GM12878 (cell line): ENCODE measurements around the gene DPH1. TPM values are rescaled to one million over a fixed set of nuclear protein-coding genes. Genes with fewer than 3 reads are reported as not detected.

Experiments used
- ATAC-seq: fragments of 200-7000 bp; cut with Tn5 transposase; 3 replicates; pipeline ENCODE4 v1.9.1; 2020; ENCODE audit warnings: mild to moderate bottlenecking, moderate library complexity
- BruUV-seq: library from RNA; stranded (reverse); fragments of 400-500 nt; replicated peaks from 2 replicates; lab custom pipeline; 2021; lab: Mats Ljungman, UMichigan
- CTCF ChIA-PET: fragments of 300-600 bp; sonication (Branson Sonifier 250); formaldehyde crosslinking; extraction: SDS; loops from one replicate; lab custom pipeline; 2021; ENCODE audit warnings: inconsistent platforms; lab: Yijun Ruan, JAX
- POLR2A ChIA-PET: fragments of 350-600 bp; formaldehyde crosslinking; extraction: SDS; loops from one replicate; lab custom pipeline; 2021; ENCODE audit warnings: inconsistent platforms; lab: Charles Lee
- RAD21 ChIA-PET: fragments of 300-600 bp; sonication (Branson Sonifier 250); formaldehyde crosslinking; loops from one replicate; lab custom pipeline; 2023; ENCODE audit warnings: antibody characterized with exemption; ENCODE audit not compliant: unreplicated experiment; lab: Charles Lee
- SMC1A ChIA-PET: fragments of 300-600 bp; sonication (Branson Sonifier 250); formaldehyde crosslinking; loops from one replicate; lab custom pipeline; 2023; ENCODE audit not compliant: unreplicated experiment, uncharacterized antibody; lab: Charles Lee
- DNase-seq: peaks from one replicate; pipeline ENCODE4 v3.0.0-alpha.2; 2011; ENCODE audit warnings: low read depth, low spot score
- FAIRE-seq: peaks from 3 replicates; lab custom pipeline; 2011; peaks lifted over from hg19 to GRCh38; lab: Jason Lieb, UNC
- H2AFZ ChIP-seq: 2 replicates; pipeline ENCODE4 v1.6.0; 2011; ENCODE audit warnings: low read depth, low read length, control low read depth; ENCODE audit not compliant: control insufficient read depth
- H3K27ac ChIP-seq: 2 replicates; pipeline ENCODE4 v1.5.1; 2011; ENCODE audit warnings: control low read depth; ENCODE audit not compliant: control insufficient read depth, insufficient read depth
- H3K27me3 ChIP-seq, 2 experiments: replicated peaks in 1 of 2; 2 replicates each; pipeline versions ENCODE4 v1.6.0 to v1.6.1; 2011; ENCODE audit warnings: low read length in 1 of 2; ENCODE audit not compliant: control insufficient read depth in 2 of 2, insufficient read depth in 2 of 2
- H3K36me3 ChIP-seq, 2 experiments: 2 replicates each; pipeline ENCODE4 v1.5.1; 2011; ENCODE audit warnings: low read length in 1 of 2; ENCODE audit not compliant: control insufficient read depth in 2 of 2, insufficient read depth in 2 of 2
- H3K4me1 ChIP-seq: 2 replicates; pipeline ENCODE4 v1.6.1; 2011; ENCODE audit warnings: mild to moderate bottlenecking, low read length, moderate library complexity, mixed read lengths; ENCODE audit not compliant: control insufficient read depth, insufficient read depth
- H3K4me2 ChIP-seq: 2 replicates; pipeline ENCODE4 v1.6.0; 2011; ENCODE audit warnings: control low read depth; ENCODE audit not compliant: control insufficient read depth, insufficient read depth
- H3K4me3 ChIP-seq: fragments of 200-600 bp; sonication (generic); 2 replicates; pipeline ENCODE4 v1.5.1; 2016
- H3K79me2 ChIP-seq: 2 replicates; pipeline ENCODE4 v1.6.0; 2011; ENCODE audit warnings: low read length; ENCODE audit not compliant: control insufficient read depth, insufficient read depth
- H3K9ac ChIP-seq: 2 replicates; pipeline ENCODE4 v1.8.0; 2011; ENCODE audit warnings: low read length, control low read depth, mixed read lengths; ENCODE audit not compliant: control insufficient read depth, insufficient read depth
- H3K9me3 ChIP-seq: replicated peaks from 3 replicates; pipeline ENCODE4 v1.5.1; 2011; ENCODE audit warnings: mild to moderate bottlenecking, low read length; ENCODE audit not compliant: control insufficient read depth, insufficient read depth
- H4K20me1 ChIP-seq: 2 replicates; pipeline ENCODE4 v1.6.0; 2011; ENCODE audit not compliant: control insufficient read depth, insufficient read depth
- CBX5 ChIP-seq: sonication (generic); IDR thresholded peaks from 2 replicates; pipeline ENCODE4 v1.6.1; 2016; ENCODE audit warnings: low read depth, moderate library complexity, mild to moderate bottlenecking, inconsistent platforms
- CHD4 ChIP-seq: fragments of 200-600 bp; sonication (generic); IDR thresholded peaks from 2 replicates; pipeline ENCODE4 v1.6.1; 2016; ENCODE audit warnings: mild to moderate bottlenecking
- CREM ChIP-seq: IDR thresholded peaks from 2 replicates; pipeline ENCODE4 v1.6.1; 2014; ENCODE audit warnings: antibody characterized with exemption, low read depth
- IKZF1 ChIP-seq: fragments of 450-650 bp; conservative IDR thresholded peaks from 2 replicates; pipeline ENCODE4 v1.6.1; 2017; ENCODE audit warnings: antibody characterized with exemption, mild to moderate bottlenecking
- LARP7 ChIP-seq: fragments of 450-650 bp; IDR thresholded peaks from 2 replicates; pipeline ENCODE4 v1.6.1; 2017; ENCODE audit warnings: mild to moderate bottlenecking
- NR2F1 ChIP-seq: fragments of 450-650 bp; conservative IDR thresholded peaks from 2 replicates; pipeline ENCODE4 v1.6.1; 2017; ENCODE audit warnings: mild to moderate bottlenecking
- ZBED1 ChIP-seq: IDR thresholded peaks from 2 replicates; pipeline ENCODE4 v1.6.1; 2016; ENCODE audit warnings: borderline replicate concordance
- WGBS: methylation state at CpG from one replicate; pipeline ENCODE4 v1.1.6; 2016; ENCODE audit warnings: low lambda C conversion rate; ENCODE audit not compliant: insufficient replicate concordance, insufficient coverage; ENCODE audit errors: missing lambda C conversion rate; 5-methylcytosine and 5-hydroxymethylcytosine counted together
- in situ Hi-C: fragments of 300-500 bp; cut with MboI; formaldehyde crosslinking; loops from 9 replicates; pipeline ENCODE4 v1.14.3; 2018; ENCODE audit warnings: mixed read lengths
- intact Hi-C: fragments of 100-400 bp; cut with micrococcal nuclease; formaldehyde crosslinking; loops from one replicate; pipeline ENCODE4 v1.14.2; 2022; ENCODE audit not compliant: unreplicated experiment
- polyA plus RNA-seq, 11 experiments: library from polyadenylated mRNA; depleted of rRNA in 4 of 11; unstranded in 6 of 11; stranded (reverse) in 5 of 11; fragments of >200 nt; fragmentation: Nextera tagmentation in 4 of 11; fragmentation: Illumina TruSeq in 1 of 11; extraction: Ambion mirVana in 4 of 11; extraction: Trizol in 1 of 11; gene quantifications; 1 replicate in 1 of 11; 2 replicates in 10 of 11; pipeline versions ENCODE4 v1.2.1 to v1.2.3, GENCODE V29; 2011 to 2016; ENCODE audit warnings: inconsistent platforms in 2 of 11, missing spikeins in 2 of 11, low read depth in 1 of 11
- total RNA-seq, 4 experiments: library from RNA; depleted of rRNA in 3 of 4; stranded (reverse); fragments of >200 nt in 3 of 4; fragmentation: Illumina TruSeq in 1 of 4; extraction: Trizol in 1 of 4; gene quantifications; 2 replicates each; pipeline versions ENCODE4 v1.2.1 to v1.2.3, GENCODE V29; 2013 to 2021
- TF ChIP-seq, protein P1 (sequence below): fragments of 450-650 bp; IDR thresholded peaks from 2 replicates; pipeline ENCODE4 v1.6.1; 2017; ENCODE audit warnings: antibody characterized with exemption, mild to moderate bottlenecking, moderate library complexity
- TF ChIP-seq, protein P2 (sequence below): IDR thresholded peaks from 2 replicates; pipeline ENCODE4 v1.6.1; 2011; ENCODE audit warnings: borderline replicate concordance, low read depth, mild to moderate bottlenecking, moderate library complexity, low read length; ENCODE audit not compliant: insufficient read depth, poor library complexity, severe bottlenecking
- TF ChIP-seq, protein P3 (sequence below): IDR thresholded peaks from 2 replicates; pipeline ENCODE4 v1.6.1; 2011; ENCODE audit warnings: low read depth, low read length, improper control_type of control experiment, borderline replicate concordance

DPH1 gene
- total and polyA plus RNA-seq, 10 of the 15 experiments (the other 5 are each of a cell fraction or from before 2014, with no cell fraction given) = 0.29 to 33.6 (median 20.2) TPM

DNA sequence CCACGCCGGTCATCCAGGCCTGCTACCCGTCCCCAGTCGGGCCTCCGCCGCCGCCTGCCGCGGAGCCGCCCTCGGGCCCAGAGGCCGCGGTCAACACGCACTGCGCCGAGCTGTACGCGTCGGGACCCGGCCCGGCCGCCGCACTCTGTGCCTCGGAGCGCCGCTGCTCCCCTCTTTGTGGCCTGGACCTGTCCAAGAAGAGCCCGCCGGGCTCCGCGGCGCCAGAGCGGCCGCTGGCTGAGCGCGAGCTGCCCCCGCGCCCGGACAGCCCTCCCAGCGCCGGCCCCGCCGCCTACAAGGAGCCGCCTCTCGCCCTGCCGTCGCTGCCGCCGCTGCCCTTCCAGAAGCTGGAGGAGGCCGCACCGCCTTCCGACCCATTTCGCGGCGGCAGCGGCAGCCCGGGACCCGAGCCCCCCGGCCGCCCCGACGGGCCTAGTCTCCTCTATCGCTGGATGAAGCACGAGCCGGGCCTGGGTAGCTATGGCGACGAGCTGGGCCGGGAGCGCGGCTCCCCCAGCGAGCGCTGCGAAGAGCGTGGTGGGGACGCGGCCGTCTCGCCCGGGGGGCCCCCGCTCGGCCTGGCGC, 27.3 kb downstream of the DPH1 start:
- H3K9me3 ChIP-seq = no peaks in the 10 kb centered on the region; the same call in 2 of the 3 replicates
- in situ Hi-C loops (no loop called here), intact Hi-C loops (loop anchor here (5.0 kb wide), 1 partner anchor 35 kb away; no protein-coding TSS in a partner anchor)
- ChIA-PET RAD21 (interaction anchor here (0.5 to 8.4 kb wide), 16 partner anchors 13 to 341 kb away, joined by 3 to 271 read pairs (median 16); no protein-coding TSS in a partner anchor), CTCF (interaction anchor here (0.7 to 8.4 kb wide), 20 partner anchors 12 to 336 kb away, joined by 3 to 265 read pairs (median 13); partner anchors contain the start of genes SMG6 and SRR), SMC1A (interaction anchor here (0.8 to 8.6 kb wide), 19 partner anchors 12 to 229 kb away, joined by 3 to 141 read pairs (median 6); no protein-coding TSS in a partner anchor), POLR2A (interaction anchor here (0.9 to 6.7 kb wide), 17 partner anchors 12 to 210 kb away, joined by 3 to 61 read pairs (median 5); no protein-coding TSS in a partner anchor)
- no peaks in the 10 kb centered on the region for H3K27me3 ChIP-seq
- TF ChIP-seq IKZF1 = peak; percentile 27
- TF ChIP-seq, protein P1, sequence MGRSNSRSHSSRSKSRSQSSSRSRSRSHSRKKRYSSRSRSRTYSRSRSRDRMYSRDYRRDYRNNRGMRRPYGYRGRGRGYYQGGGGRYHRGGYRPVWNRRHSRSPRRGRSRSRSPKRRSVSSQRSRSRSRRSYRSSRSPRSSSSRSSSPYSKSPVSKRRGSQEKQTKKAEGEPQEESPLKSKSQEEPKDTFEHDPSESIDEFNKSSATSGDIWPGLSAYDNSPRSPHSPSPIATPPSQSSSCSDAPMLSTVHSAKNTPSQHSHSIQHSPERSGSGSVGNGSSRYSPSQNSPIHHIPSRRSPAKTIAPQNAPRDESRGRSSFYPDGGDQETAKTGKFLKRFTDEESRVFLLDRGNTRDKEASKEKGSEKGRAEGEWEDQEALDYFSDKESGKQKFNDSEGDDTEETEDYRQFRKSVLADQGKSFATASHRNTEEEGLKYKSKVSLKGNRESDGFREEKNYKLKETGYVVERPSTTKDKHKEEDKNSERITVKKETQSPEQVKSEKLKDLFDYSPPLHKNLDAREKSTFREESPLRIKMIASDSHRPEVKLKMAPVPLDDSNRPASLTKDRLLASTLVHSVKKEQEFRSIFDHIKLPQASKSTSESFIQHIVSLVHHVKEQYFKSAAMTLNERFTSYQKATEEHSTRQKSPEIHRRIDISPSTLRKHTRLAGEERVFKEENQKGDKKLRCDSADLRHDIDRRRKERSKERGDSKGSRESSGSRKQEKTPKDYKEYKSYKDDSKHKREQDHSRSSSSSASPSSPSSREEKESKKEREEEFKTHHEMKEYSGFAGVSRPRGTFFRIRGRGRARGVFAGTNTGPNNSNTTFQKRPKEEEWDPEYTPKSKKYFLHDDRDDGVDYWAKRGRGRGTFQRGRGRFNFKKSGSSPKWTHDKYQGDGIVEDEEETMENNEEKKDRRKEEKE = 0 out of 2 replicates have a peak, but pooled peaks have one; percentile 1
- 0 out of 2 replicates have a peak, but pooled peaks have one; percentile 20 for TF ChIP-seq ZBED1
- no peak for TF ChIP-seq CREM
- TF ChIP-seq LARP7 = no peak
- no peak for TF ChIP-seq CBX5
- TF ChIP-seq CHD4 = no peak
- TF ChIP-seq, protein P2, sequence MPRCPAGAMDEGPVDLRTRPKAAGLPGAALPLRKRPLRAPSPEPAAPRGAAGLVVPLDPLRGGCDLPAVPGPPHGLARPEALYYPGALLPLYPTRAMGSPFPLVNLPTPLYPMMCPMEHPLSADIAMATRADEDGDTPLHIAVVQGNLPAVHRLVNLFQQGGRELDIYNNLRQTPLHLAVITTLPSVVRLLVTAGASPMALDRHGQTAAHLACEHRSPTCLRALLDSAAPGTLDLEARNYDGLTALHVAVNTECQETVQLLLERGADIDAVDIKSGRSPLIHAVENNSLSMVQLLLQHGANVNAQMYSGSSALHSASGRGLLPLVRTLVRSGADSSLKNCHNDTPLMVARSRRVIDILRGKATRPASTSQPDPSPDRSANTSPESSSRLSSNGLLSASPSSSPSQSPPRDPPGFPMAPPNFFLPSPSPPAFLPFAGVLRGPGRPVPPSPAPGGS = peak; percentile 6
- TF ChIP-seq, protein P3, sequence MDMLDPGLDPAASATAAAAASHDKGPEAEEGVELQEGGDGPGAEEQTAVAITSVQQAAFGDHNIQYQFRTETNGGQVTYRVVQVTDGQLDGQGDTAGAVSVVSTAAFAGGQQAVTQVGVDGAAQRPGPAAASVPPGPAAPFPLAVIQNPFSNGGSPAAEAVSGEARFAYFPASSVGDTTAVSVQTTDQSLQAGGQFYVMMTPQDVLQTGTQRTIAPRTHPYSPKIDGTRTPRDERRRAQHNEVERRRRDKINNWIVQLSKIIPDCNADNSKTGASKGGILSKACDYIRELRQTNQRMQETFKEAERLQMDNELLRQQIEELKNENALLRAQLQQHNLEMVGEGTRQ = no peak
- peak; percentile 8; the same call in 1 of the 2 replicates for TF ChIP-seq NR2F1
- H4K20me1 ChIP-seq = no peaks in the 10 kb centered on the region
- BruUV-seq = no TSS peak
- peak overlapping the region; percentile 95 for H3K4me3 ChIP-seq
- H2AFZ ChIP-seq = no peak overlapping the region
- WGBS = 29% methylated on average over 68 of the region's 81 CpGs
- H3K4me2 ChIP-seq = peak overlapping the region; percentile 81
- peak overlapping the region; percentile 80; the same call in 1 of the 2 replicates for H3K9ac ChIP-seq
- no peak for FAIRE-seq
- no peak for ATAC-seq
- peaks cover 29% of the 10 kb centered on the region for H3K4me1 ChIP-seq
- peaks cover 10 to 22% of the 10 kb centered on the region in 2 experiments for H3K36me3 ChIP-seq
- no peak for DNase-seq
- H3K27ac ChIP-seq = peak overlapping the region; percentile 84
- H3K79me2 ChIP-seq = peaks cover 59% of the 10 kb centered on the region
